Measurements from ENCODE around the gene OR2J2. TPM values are rescaled to one million over a fixed set of nuclear protein-coding genes. Genes with fewer than 3 reads are reported as not detected.
"Not testable (repeated sequence)": the region's sequence is repeated elsewhere in the genome, so short reads cannot be mapped to it uniquely, and the experiment has no call there.

OR2J2 gene
- total RNA-seq, 1 donor from 2014 or later = not detected

- Histone ChIP-seq H3K27me3 (no peaks in the 10 kb centered on the region), H3K4me3 (no peak overlapping the region), H3K4me1 (no peaks in the 10 kb centered on the region), H3K36me3 (no peaks in the 10 kb centered on the region), H3K27ac (no peak overlapping the region), H3K9me3 (no peaks in the 10 kb centered on the region)
- TF ChIP-seq, protein P1, sequence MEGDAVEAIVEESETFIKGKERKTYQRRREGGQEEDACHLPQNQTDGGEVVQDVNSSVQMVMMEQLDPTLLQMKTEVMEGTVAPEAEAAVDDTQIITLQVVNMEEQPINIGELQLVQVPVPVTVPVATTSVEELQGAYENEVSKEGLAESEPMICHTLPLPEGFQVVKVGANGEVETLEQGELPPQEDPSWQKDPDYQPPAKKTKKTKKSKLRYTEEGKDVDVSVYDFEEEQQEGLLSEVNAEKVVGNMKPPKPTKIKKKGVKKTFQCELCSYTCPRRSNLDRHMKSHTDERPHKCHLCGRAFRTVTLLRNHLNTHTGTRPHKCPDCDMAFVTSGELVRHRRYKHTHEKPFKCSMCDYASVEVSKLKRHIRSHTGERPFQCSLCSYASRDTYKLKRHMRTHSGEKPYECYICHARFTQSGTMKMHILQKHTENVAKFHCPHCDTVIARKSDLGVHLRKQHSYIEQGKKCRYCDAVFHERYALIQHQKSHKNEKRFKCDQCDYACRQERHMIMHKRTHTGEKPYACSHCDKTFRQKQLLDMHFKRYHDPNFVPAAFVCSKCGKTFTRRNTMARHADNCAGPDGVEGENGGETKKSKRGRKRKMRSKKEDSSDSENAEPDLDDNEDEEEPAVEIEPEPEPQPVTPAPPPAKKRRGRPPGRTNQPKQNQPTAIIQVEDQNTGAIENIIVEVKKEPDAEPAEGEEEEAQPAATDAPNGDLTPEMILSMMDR (IDR thresholded peaks at IDR 0.05) = no peak
- no peak for TF ChIP-seq POLR2AphosphoS5 (IDR thresholded peaks at IDR 0.05; ENCODE audit: insufficient read depth in 1 of 2, low read depth in 1 of 2)
- TF ChIP-seq POLR2A (IDR thresholded peaks at IDR 0.05) = no peak
- intact Hi-C loops (cut with DNase I) = no loop called here
- DNase-seq (ENCODE audit: extremely low spot score in 2 of 2) = no peak
These were observed 29.1 kb upstream of the OR2J2 start for GRCh38 chr6:29141606-29142005.

GRCh38 chr6:29142309-29142708 is 28.4 kb upstream of the OR2J2 start:
- DNase-seq (ENCODE audit: extremely low spot score in 2 of 2) = no peak
- H3K4me1 ChIP-seq = no peaks in the 10 kb centered on the region
- H3K27me3 ChIP-seq = no peaks in the 10 kb centered on the region
- TF ChIP-seq POLR2AphosphoS5 (IDR thresholded peaks at IDR 0.05; ENCODE audit: insufficient read depth in 1 of 2, low read depth in 1 of 2) = no peak
- TF ChIP-seq POLR2A (IDR thresholded peaks at IDR 0.05) = no peak
- TF ChIP-seq, protein P1 (IDR thresholded peaks at IDR 0.05) = no peak
- intact Hi-C loops (cut with DNase I) = no loop called here
- H3K36me3 ChIP-seq = no peaks in the 10 kb centered on the region
- no peak overlapping the region for H3K27ac ChIP-seq
- H3K4me3 ChIP-seq = no peak overlapping the region
- H3K9me3 ChIP-seq = no peaks in the 10 kb centered on the region

DNA sequence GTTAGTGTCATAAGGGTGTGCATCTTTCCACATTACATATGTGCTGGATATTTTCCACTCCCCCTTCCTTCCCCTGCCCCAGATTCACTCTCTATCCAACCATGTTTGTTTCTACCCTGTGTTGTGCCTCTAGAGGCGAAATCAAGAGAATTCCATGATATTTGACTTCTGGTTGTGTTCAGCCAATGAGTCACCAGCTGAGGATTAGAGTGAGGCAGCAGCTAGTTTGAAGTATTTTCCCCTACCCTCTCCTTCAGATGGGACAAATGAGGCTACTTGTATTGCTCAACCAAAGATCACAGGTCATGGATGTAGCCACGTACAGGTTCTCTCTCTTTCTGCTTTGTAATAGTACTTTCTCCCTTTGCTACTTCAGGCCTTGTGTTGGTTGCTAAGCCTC is 24.5 kb upstream of the OR2J2 start:
- no peak overlapping the region for H3K4me3 ChIP-seq
- no peaks in the 10 kb centered on the region for H3K9me3 ChIP-seq
- no peak overlapping the region for H3K27ac ChIP-seq
- no peaks in the 10 kb centered on the region for H3K4me1 ChIP-seq
- no peaks in the 10 kb centered on the region for H3K36me3 ChIP-seq
- intact Hi-C loops (cut with DNase I) = no loop called here
- no peaks in the 10 kb centered on the region for H3K27me3 ChIP-seq
- no peak for DNase-seq (ENCODE audit: extremely low spot score in 2 of 2)
- TF ChIP-seq, protein P1 (IDR thresholded peaks at IDR 0.05) = no peak
- TF ChIP-seq POLR2AphosphoS5 (IDR thresholded peaks at IDR 0.05; ENCODE audit: insufficient read depth in 1 of 2, low read depth in 1 of 2) (no peak), POLR2A (IDR thresholded peaks at IDR 0.05) (no peak)

GRCh38 chr6:29147074-29147473 is 23.6 kb upstream of the OR2J2 start:
- no peaks in the 10 kb centered on the region for H3K4me1 ChIP-seq
- H3K27me3 ChIP-seq = no peaks in the 10 kb centered on the region
- TF ChIP-seq POLR2A (IDR thresholded peaks at IDR 0.05) = no peak
- TF ChIP-seq, protein P1 (IDR thresholded peaks at IDR 0.05) = no peak
- no peak overlapping the region for H3K4me3 ChIP-seq
- intact Hi-C loops (cut with DNase I) = no loop called here
- H3K36me3 ChIP-seq = no peaks in the 10 kb centered on the region
- DNase-seq (ENCODE audit: extremely low spot score in 2 of 2) = no peak
- no peaks in the 10 kb centered on the region for H3K9me3 ChIP-seq
- H3K27ac ChIP-seq = no peak overlapping the region

DNA sequence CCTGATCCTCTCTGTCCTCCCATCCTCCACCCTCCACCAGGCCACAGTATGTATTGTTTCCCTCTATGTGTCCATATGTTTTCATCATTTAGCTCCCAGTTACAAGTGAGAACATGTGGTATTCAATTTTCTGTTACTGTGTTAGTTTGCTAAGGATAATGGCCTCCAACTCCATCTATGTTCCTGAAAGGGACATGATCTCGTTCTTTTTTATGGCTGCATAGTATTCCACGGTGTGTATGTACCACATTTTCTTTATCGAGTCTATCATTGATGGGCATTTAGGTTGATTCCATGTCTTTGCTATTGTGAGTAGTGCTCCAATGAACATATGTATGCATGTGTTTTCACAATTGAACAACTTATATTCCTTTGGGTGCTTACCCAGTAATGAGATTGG is 21.3 kb upstream of the OR2J2 start:
- intact Hi-C loops (cut with DNase I); H3K27ac ChIP-seq; H3K27me3 ChIP-seq; H3K9me3 ChIP-seq; H3K4me1 ChIP-seq; DNase-seq (ENCODE audit: extremely low spot score in 2 of 2); H3K36me3 ChIP-seq; H3K4me3 ChIP-seq: not testable (repeated sequence)

- H3K27me3 ChIP-seq = no peaks in the 10 kb centered on the region
- H3K4me3 ChIP-seq = no peak overlapping the region
- no peaks in the 10 kb centered on the region for H3K4me1 ChIP-seq
- TF ChIP-seq, protein P1 (IDR thresholded peaks at IDR 0.05) = no peak
- TF ChIP-seq POLR2AphosphoS5 (IDR thresholded peaks at IDR 0.05; ENCODE audit: insufficient read depth in 1 of 2, low read depth in 1 of 2) (no peak), POLR2A (IDR thresholded peaks at IDR 0.05) (no peak)
- no peaks in the 10 kb centered on the region for H3K36me3 ChIP-seq
- H3K27ac ChIP-seq = no peak overlapping the region
- no peaks in the 10 kb centered on the region for H3K9me3 ChIP-seq
- no peak for DNase-seq (ENCODE audit: extremely low spot score in 2 of 2)
- intact Hi-C loops (cut with DNase I) = no loop called here
These were observed 17.6 kb upstream of the OR2J2 start for GRCh38 chr6:29153083-29153482.

GRCh38 chr6:29155182-29155581 is 15.5 kb upstream of the OR2J2 start:
- H3K36me3 ChIP-seq; H3K9me3 ChIP-seq; H3K4me3 ChIP-seq; H3K27ac ChIP-seq; DNase-seq (ENCODE audit: extremely low spot score in 2 of 2); intact Hi-C loops (cut with DNase I); H3K4me1 ChIP-seq; H3K27me3 ChIP-seq: not testable (repeated sequence)

DNA sequence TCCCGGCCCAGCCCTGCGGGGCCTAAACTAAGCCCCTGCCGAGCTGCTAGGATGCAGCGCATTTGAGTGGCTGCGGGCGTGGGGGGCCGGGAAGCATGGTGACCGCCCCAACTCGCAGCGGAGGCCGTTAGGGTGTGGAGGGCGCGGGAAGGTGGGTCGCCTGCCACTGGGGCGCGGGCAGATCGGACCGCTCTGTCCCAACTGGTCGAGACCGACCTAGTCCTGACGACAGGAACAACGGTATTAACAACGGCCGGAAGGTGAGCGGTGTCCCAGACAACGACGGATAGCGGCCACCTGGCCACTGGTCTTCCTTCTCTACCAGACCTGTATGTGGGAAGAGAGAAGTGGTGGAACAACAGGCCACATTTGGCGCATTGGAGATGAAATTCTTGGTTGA is 10.8 kb upstream of the OR2J2 start:
- H3K27me3 ChIP-seq; H3K9me3 ChIP-seq; H3K4me3 ChIP-seq; H3K36me3 ChIP-seq; DNase-seq (ENCODE audit: extremely low spot score in 2 of 2); H3K27ac ChIP-seq; H3K4me1 ChIP-seq; intact Hi-C loops (cut with DNase I): not testable (repeated sequence)
